Stimulated activated naive CD8-positive, alpha-beta T cell treated with anti-CD3 and anti-CD28 coated beads, Interleukin-15, Interleukin-2, amounts not matched to agents 100 U/mL and 50 U/mL, for 24 hours (primary cell): ENCODE results near the gene RAD51C.
"Not testable (repeated sequence)": the region's sequence is repeated elsewhere in the genome, so short reads cannot be mapped to it uniquely, and the experiment has no call there.

Experiments
- ATAC-seq: fragments of 150-1000 bp; cut with Tn5 transposase; one replicate; pipeline ENCODE4 v1.10.0; 2021
- DNase-seq: peaks from one replicate; pipeline ENCODE4 v3.0.0; 2021

The RAD51C gene

GRCh38 chr17:58684003-58684402 lies 8.4 kb upstream of the RAD51C start:
- no peak for DNase-seq
- ATAC-seq: no peak

GRCh38 chr17:58684462-58684861 lies 7.9 kb upstream of the RAD51C start:
- not testable (repeated sequence) for DNase-seq, ATAC-seq

DNA sequence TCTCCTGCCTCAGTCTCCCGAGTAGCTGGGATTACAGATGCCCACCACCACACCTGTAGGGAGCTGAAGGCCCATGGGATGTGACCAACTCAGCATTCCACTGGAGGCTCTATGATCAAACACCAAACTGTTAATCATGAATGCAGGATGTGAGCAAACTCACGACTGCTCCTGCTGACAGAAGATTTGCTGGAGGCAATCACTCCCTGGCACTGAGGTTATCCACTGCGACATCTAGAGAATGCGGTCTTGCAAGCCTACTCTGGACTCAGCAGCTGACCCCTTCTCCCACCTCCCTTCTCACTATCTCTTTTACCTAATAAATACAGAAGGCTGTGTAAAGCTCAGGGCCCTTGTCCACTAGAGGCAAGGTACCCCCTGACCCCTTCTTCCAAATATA lies 5.4 kb upstream of the RAD51C start:
- DNase-seq (no peak), ATAC-seq (no peak)

DNA sequence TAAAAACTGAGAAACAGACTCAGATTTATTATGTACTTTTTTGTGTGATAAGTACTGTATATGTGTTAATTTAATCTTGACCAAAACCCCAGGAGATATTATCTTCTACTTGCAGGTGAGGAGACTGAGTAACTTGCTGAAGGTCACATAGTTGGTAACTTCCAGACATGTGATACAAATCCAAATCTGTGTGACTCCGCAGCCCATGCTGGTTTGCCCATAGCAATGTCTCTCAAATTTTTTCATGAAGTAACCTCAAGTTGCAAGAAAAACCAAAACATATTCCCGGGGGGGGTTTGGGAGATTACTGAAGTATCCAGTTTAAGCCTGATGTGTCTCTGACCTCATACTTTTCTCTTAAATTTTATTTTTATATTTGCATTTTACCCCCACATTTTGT lies 3.9 kb upstream of the RAD51C start:
- DNase-seq (no peak), ATAC-seq (no peak)

DNA sequence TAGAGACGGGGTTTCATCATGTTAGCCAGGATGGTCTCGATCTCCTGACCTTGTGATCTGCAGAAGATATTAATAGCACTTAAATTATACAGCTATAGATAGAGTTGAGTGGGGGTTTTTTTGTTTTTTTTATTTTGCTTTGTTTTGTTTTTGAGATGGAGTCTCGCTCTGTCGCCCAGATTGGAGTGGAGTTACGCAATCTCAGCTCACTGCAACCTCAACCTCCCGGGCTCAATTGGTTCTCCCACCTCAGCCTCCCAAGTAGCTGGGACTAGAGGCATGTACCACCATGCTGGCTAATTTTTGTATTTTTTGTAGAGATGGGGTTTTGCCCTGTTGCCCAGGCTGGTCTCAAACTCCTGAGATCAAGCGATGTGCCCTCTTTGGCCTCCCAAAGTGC lies 2.4 kb upstream of the RAD51C start:
- ATAC-seq, DNase-seq: not testable (repeated sequence)

- DNase-seq (no peak), ATAC-seq (no peak)
These were observed 632 bp upstream of the RAD51C start, which contains the start of gene TEX14 for GRCh38 chr17:58691701-58692238. Gene TEX14, minus strand, starts transcription at chr17:58692045. Its CDS starts 40,044 bp downstream, at chr17:58652001.

GRCh38 chr17:58693208-58693607 lies 806 bp downstream of the RAD51C start:
- no peak for ATAC-seq
- DNase-seq: no peak

DNA sequence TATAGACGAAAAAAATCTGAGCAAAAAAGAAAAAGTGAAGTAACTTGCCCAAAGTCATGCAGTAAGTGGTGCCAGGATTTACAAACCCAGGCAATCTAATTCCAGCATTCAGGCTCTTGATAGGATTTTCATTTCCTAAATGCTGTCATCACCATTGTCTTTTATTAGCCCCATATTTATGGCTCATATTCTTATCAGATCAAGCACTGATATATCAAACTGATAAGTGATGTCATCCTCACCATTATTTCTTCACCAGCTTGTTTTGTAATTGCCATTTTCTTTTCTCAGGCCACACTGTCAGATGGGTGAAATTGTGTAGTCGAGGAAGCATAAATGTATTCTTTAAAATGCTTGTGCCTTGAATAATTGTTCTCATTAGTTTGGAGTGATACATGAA lies 1.3 kb downstream of the RAD51C start:
- no peak for ATAC-seq
- no peak for DNase-seq

DNA sequence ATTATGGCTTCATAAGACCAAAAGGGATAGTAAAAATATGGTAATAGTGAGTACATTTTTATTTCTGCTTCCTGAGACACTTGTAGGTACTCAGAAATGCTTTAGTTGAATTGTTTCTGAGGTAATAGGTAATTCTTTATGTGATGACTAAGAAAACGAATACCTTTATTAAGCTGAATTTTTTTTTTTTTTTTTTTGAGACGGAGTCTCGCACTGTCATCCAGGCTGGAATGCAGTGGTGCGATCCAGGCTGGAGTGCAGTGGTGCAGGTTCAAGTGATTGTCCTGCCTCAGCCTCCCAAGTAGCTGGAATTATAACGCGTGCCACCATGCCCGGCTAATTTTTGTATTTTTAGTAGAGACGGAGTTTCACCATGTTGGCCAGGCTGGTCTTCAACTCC lies 1.9 kb downstream of the RAD51C start:
- no peak for DNase-seq
- no peak for ATAC-seq

DNA sequence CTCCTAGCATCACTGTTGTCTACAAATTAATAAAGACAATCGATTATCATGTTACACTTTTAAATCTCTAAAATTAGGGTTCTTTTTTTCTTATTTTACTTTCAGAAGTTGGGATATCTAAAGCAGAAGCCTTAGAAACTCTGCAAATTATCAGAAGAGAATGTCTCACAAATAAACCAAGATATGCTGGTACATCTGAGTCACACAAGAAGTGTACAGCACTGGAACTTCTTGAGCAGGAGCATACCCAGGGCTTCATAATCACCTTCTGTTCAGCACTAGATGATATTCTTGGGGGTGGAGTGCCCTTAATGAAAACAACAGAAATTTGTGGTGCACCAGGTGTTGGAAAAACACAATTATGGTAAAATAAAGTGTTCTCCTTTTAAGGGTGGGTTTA lies 2.4 kb downstream of the RAD51C start:
- ATAC-seq (no peak), DNase-seq (no peak)

DNA sequence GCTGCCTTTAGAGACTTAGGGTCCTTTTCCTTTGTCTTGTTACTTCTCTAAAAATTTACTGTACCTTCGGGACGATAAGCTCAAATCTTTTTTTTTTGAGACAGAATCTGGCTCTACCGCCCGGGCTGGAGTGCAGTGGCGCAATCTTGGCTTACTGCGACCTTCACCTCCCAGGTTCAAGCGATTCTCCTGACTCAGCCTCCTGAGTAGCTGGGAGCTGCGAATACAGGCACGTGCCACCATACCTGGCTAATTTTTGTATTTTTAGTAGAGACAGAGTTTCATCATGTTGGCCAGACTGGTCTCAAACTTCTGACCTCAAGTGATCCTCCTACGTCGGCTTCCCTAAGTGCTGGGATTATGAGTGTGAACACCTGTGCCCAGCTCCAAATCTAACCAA lies 7.4 kb downstream of the RAD51C start:
- no peak for ATAC-seq
- DNase-seq: no peak

- DNase-seq (no peak), ATAC-seq (no peak)
These were observed 9.7 kb downstream of the RAD51C start for GRCh38 chr17:58702045-58702476.

DNA sequence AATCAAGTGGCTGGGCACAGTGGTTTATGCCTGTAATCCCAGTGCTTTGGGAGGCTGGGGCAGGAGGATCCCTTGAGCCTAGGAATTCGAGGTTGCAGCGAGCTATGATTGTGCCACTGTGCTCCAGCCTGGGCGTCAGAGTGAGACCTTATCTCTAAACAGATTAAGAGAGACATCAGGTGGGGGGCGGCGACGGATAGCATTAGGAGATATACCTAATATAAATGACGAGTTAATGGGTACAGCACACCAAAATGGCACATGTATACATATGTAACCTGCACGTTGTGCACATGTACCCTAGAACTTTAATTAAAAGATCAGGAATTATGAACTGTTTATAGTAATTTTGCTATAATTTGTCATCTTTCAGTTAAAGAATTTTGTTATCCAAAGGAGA lies 10.3 kb downstream of the RAD51C start:
- DNase-seq: no peak
- ATAC-seq: no peak

DNA sequence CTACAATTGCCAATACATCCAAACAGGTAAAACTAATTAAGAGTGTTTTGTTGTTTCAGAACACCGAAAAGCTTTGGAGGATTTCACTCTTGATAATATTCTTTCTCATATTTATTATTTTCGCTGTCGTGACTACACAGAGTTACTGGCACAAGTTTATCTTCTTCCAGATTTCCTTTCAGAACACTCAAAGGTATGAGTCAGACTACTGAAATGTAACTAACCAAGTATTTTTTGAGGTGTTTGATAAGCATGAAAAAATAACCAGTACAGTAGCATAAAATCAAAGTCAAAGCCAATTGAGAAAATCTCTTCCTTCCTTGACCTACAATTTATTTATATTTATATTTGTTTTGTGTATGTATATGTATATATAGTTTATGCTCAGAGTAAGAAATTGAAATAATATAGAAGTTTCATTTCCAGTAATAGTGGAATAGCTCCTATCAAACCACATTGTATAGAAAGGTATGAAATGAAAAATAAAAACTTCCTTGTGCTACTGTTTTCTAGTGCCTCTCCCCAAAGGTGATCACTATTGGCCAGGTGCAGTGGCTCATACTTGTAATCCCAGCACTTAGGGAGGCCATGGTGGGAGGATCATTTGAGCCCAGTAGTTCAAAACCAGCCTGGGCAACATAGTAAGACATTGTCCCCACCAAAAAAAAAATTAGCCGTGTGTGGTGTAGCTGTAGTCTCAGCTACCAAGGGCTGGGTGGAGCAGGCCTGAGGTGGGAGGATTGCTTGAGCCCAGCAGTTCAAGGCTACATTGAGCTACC lies 10.9 kb downstream of the RAD51C start:
- ATAC-seq (no peak), DNase-seq (no peak)

DNA sequence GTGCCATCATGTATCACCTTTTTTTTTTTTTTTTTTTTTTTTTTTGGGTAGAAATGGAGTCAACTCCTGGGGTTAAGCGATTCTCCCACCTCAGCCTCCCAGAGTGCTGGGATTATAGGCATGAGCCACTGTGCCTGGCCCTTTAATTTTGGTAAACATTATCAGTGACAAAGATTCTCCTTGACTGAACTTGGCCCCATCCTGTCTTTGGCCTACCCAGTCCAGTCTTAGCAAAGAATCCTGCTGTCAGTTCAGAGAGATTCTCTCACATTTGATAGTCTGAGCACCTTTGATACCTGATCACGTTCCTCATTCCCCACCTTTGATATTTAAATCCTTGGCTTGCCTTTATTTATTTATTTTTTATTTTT lies 11.5 kb downstream of the RAD51C start:
- no peak for ATAC-seq

GRCh38 chr17:58706351-58707140 lies 14.1 kb downstream of the RAD51C start:
- ATAC-seq (no peak), DNase-seq (no peak)

More for the DNA sequence above, 11.5 kb downstream of the RAD51C start:
- DNase-seq: no peak

DNA sequence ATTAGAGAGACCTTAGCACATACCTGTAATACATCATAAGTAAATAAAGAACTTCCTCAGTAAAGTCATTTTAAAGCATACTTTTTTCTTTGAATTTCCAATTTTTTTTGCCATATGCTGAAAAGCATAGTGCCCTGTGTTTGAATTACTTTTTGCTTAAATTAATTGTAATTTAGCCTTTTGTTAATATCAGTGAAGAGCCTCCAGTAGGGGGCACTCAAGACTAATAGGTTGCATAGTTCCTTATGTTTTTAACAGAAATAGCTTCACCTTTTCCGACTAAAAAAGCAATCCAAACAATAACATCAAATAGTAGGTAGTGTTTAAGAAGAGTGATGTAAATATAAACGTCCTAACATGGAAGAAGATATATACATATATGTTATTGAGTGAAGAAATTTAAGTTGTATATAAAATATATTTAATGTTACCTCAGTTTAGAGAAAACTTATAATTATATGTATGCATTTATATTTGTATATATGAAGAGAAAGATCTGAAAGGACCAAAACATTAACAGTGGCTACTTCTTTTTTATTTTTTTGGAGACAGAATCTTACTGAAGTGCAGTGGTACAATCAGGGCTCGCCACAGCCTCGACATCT lies 18.6 kb downstream of the RAD51C start:
- DNase-seq (peak; percentile 49), ATAC-seq (no peak)

DNA sequence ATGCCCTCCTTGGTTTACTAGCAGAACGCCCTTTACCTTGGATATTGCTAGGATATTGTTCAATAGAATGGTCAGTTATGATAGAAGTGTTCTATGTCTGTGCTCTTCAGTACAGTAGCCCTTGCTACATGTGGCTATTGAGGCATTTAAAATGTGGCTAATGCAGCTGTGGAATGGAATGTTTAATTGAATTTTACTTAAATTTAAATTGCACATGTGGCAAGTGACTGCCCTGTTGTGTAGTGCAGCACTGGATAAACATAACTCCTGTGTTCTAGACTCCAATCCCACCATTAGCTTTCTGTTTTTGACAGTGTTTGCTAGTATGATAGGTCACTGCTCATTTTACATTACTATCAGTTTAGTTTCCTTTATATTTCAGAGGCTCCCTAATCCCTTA lies 29.9 kb downstream of the RAD51C start:
- no peak for DNase-seq
- no peak for ATAC-seq

DNA sequence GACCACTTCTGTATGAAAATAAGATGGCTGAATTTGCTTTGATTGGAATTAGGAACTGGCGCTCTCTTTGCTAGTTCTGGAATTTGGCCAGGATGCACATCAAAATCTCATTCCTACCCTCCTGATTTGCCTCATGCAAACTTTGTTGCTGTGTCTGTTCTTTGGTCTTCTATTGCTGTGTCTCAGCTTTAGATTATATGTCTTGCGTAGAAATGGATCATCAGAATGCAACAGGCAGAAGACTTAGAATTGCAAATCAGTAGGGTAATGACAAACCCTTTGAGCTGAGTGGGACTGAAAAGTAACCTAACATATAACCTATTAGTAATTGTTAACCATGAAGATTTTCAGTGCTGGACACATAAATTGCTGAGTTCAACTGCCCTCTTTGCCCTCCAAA lies 30.3 kb downstream of the RAD51C start:
- ATAC-seq (no peak), DNase-seq (no peak)

DNA sequence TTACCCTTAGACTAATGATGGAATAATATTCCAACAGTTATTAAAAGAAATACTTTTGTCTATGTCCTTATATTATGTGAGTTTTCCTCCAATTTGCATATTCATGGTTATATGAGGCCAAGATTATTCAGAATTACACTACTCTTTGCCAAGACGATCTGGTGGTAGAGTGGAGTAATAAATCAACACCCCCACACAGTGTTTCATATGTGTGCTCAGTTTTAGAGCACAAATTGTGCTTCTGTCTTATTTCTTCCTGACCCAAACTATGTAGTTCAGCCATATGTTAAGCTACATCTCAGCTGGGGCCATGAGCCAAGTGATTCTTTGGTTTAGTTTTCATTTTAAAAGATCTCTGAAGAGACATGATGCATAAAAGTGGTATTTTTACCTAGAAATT lies 36.4 kb downstream of the RAD51C start:
- ATAC-seq: no peak

DNA sequence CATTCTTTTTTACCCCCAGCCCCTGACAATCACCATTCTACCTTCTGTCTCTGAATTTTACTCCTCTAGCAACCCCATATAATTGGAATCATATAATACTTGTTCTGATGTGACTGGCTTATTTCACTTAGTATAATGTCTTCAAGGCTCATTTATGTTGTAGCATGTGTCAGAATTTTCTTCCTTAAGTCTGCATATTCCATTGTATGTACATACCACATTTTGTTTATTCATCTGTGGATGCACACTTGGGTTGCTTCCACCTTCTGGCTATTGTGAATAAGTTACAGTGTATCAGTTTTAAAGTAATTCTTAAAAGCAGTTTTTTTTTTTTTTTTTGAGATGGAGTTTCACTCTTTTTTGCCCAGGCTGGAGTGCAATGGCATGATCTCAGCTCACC lies 38.5 kb downstream of the RAD51C start:
- ATAC-seq (no peak), DNase-seq (no peak)

More for the DNA sequence above, 36.4 kb downstream of the RAD51C start:
- DNase-seq: no peak

DNA sequence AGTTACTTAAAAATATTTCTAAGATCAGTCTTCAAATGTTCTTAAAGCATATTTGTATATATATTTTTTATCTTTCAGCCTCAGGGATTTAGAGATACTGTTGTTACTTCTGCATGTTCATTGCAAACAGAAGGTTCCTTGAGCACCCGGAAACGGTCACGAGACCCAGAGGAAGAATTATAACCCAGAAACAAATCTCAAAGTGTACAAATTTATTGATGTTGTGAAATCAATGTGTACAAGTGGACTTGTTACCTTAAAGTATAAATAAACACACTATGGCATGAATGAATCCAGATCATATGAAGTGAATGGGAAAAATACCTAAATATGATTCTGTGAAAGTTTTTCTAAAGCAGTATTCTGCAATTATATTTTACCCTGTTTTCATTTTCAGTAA lies 41.6 kb downstream of the RAD51C start:
- ATAC-seq: no peak
- no peak for DNase-seq

GRCh38 chr17:58734811-58735210 lies 42.4 kb downstream of the RAD51C start:
- ATAC-seq: no peak
- DNase-seq: no peak
